Brain microvascular endothelial cell (primary cell): ENCODE measurements around the gene LUM.

ENCODE experiments used
- DNase-seq: peaks from one replicate; pipeline ENCODE4 v3.0.0-alpha.2; 2020
- H3K27ac ChIP-seq: fragments of 250-450 bp; sonication (Bioruptor Pico); 2 replicates; pipeline ENCODE4 v1.5.1; 2020; ENCODE audit warnings: mild to moderate bottlenecking, moderate library complexity
- H3K27me3 ChIP-seq: fragments of 250-450 bp; sonication (Bioruptor Pico); replicated peaks from 2 replicates; pipeline ENCODE4 v1.5.1; 2020; ENCODE audit warnings: mild to moderate bottlenecking
- H3K36me3 ChIP-seq: fragments of 250-450 bp; sonication (Bioruptor Pico); replicated peaks from 2 replicates; pipeline ENCODE4 v1.5.1; 2020; ENCODE audit warnings: mild to moderate bottlenecking
- H3K4me3 ChIP-seq: 2 replicates; pipeline ENCODE4 v1.5.1; 2011; ENCODE audit warnings: low read depth, mild to moderate bottlenecking, control low read depth, low read length, moderate library complexity
- in situ Hi-C: cut with HindIII; loops from 2 replicates; pipeline ENCODE4 v1.10.0; 2017; ENCODE audit warnings: low sequenced_read_pairs, low pct_ligation_motif_present
- TF ChIP-seq, protein P1 (sequence below): IDR thresholded peaks from 2 replicates; pipeline ENCODE4 v1.5.1; 2011; ENCODE audit warnings: low read depth, mild to moderate bottlenecking, moderate library complexity, low read length, control low read depth, inconsistent platforms; ENCODE audit errors: missing control alignments

Gene LUM

GRCh38 chr12:91129662-91130362 lies 18.5 kb upstream of the LUM start:
- H3K36me3 ChIP-seq, result no peaks in the 10 kb centered on the region
- no peak overlapping the region for H3K27ac ChIP-seq
- no peaks in the 10 kb centered on the region for H3K27me3 ChIP-seq
- in situ Hi-C loops, result no loop called here
- TF ChIP-seq, protein P1, sequence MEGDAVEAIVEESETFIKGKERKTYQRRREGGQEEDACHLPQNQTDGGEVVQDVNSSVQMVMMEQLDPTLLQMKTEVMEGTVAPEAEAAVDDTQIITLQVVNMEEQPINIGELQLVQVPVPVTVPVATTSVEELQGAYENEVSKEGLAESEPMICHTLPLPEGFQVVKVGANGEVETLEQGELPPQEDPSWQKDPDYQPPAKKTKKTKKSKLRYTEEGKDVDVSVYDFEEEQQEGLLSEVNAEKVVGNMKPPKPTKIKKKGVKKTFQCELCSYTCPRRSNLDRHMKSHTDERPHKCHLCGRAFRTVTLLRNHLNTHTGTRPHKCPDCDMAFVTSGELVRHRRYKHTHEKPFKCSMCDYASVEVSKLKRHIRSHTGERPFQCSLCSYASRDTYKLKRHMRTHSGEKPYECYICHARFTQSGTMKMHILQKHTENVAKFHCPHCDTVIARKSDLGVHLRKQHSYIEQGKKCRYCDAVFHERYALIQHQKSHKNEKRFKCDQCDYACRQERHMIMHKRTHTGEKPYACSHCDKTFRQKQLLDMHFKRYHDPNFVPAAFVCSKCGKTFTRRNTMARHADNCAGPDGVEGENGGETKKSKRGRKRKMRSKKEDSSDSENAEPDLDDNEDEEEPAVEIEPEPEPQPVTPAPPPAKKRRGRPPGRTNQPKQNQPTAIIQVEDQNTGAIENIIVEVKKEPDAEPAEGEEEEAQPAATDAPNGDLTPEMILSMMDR, result no peak
- H3K4me3 ChIP-seq, result no peak overlapping the region
- DNase-seq, result no peak

GRCh38 chr12:91127751-91128150 lies 16.5 kb upstream of the LUM start:
- TF ChIP-seq, protein P1, result no peak
- H3K27ac ChIP-seq, result peak overlapping the region; percentile 57
- in situ Hi-C loops, result no loop called here
- peak; percentile 38 for DNase-seq
- no peak overlapping the region for H3K4me3 ChIP-seq
- H3K36me3 ChIP-seq, result no peaks in the 10 kb centered on the region
- H3K27me3 ChIP-seq, result no peaks in the 10 kb centered on the region

- TF ChIP-seq, protein P1, result no peak
- H3K36me3 ChIP-seq, result no peaks in the 10 kb centered on the region
- no peak for DNase-seq
- in situ Hi-C loops, result no loop called here
- H3K4me3 ChIP-seq, result no peak overlapping the region
- H3K27ac ChIP-seq, result peak overlapping the region; percentile 57
- no peaks in the 10 kb centered on the region for H3K27me3 ChIP-seq
Observed at GRCh38 chr12:91127306-91127705, 16.0 kb upstream of the LUM start.

- TF ChIP-seq, protein P1, result no peak
- Histone ChIP-seq H3K27ac (no peak overlapping the region), H3K36me3 (no peaks in the 10 kb centered on the region), H3K27me3 (no peaks in the 10 kb centered on the region), H3K4me3 (no peak overlapping the region)
- DNase-seq, result no peak
- in situ Hi-C loops, result no loop called here
Observed at GRCh38 chr12:91126516-91126915, 15.2 kb upstream of the LUM start.

DNA sequence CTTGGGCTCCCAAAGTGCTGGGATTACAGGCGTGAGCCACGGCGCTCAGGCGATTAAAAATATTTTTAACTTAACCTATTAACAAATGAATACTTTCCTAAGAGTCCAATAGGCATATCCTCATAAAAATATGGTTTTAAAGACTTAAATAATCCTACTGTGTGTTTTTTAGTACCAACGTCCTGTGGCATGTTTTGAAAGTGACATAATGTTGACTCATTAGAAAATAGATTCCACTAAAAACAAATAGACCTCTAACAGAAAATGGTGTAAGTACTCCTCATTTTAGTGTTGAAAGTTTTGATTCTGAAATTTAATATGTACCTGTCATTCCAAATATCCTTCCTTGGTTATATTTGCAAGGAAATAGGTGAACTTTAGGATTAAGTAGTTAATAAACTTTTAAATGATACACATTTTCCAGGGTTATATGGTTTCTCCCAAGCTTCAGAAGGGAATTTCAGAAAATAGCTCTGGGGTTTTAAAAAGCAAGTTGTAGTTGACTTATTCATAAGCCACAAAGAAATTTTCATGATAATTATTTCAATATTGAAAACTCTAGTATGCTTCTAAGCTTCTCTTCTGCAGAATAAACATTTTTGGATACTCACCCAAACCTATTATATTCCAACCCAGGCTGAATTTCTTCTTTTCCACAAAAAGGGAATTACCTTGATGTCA lies 12.1 kb upstream of the LUM start:
- in situ Hi-C loops, result no loop called here

More for the DNA sequence above, 12.1 kb upstream of the LUM start:
- no peak overlapping the region for H3K27ac ChIP-seq
- no peaks in the 10 kb centered on the region for H3K36me3 ChIP-seq
- H3K27me3 ChIP-seq, result no peaks in the 10 kb centered on the region
- no peak for DNase-seq
- no peak overlapping the region for H3K4me3 ChIP-seq
- TF ChIP-seq, protein P1, result no peak
